Stimulated activated CD8-positive, alpha-beta memory T cell treated with anti-CD3 and anti-CD28 coated beads, Interleukin-15, amount 100 ng/mL, for 24 hours (primary cell): ENCODE results near the gene ACP5.

Source experiments
- DNase-seq: peaks from one replicate; pipeline ENCODE4 v3.0.0-alpha.2; 2020; ENCODE audit warnings: low read depth

The ACP5 gene

DNA sequence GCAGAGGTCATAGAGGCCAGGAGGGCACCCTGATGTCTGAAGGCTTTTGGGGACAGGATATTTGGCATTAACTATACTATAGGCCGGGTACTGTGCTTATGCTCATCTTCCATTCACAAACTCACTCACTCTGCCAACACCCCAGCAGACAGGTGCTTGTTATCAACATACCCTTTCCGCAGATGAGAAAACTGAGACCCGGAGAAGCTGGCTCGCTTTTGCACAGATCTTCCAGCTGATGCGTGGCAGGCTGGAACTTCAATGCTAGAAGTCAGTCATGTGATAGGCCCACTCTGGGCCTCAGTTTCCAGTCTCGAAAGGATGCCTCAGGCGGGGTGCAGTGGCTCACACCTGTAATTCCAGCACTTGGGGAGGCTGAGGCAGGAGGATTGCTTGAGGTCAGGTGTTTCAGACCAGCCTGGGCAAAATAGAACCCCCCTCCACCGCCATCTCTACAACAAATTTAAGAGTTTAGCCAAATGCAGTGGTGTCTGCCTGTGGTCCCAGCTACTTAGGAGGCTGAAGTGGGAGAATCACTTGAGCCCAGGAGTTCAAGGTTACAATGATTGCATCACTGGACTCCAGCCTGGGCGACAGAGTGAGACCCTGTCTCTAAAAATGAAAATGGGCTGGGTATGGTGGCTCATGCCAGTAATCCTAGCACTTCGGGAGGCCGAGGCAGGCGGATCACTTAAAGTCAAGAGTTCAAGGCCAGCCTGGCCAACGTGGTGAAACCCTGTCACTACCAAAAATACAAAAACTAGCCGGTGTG lies 29.3 kb downstream of the ACP5 start:
- no peak for DNase-seq

DNA sequence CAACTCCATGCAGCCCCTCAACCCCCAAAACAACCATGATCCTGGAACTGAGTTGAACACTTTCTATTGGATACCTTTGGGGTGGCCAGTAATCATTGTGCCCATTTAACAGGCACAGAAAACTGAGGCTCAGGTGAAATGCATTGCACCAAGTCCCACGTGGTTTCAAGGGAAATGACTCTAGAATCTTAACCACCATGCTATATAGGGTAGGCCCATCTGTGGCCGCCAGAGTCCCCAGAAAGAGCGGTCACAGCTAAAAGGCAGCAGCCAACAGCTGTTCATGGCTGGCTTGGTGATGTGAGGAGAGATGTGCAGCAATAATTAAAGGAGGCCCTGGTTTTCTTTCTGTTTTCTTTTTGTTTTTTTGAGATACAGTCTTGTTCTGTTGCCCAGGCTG lies 36.2 kb downstream of the ACP5 start:
- no peak for DNase-seq

DNA sequence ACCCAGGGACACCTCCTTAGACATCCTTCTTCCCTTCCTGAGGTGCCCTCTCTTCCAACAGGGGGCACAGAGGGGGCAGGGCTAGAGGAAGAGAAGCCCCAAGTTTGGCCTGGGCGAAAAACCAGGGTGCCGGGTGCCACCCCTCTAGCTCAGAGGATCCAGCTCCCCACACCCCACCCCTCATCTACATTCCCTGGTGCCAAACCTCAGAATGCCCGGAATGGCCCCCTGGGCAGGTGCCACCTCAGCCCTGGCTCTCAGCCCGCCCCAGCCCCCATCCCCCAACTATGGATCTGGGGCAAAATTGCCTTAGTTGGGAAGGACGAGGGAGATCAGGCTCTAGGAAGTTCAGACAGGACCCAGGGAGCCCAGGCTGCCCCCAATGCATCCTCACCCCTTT lies 36.8 kb downstream of the ACP5 start:
- no peak for DNase-seq

DNA sequence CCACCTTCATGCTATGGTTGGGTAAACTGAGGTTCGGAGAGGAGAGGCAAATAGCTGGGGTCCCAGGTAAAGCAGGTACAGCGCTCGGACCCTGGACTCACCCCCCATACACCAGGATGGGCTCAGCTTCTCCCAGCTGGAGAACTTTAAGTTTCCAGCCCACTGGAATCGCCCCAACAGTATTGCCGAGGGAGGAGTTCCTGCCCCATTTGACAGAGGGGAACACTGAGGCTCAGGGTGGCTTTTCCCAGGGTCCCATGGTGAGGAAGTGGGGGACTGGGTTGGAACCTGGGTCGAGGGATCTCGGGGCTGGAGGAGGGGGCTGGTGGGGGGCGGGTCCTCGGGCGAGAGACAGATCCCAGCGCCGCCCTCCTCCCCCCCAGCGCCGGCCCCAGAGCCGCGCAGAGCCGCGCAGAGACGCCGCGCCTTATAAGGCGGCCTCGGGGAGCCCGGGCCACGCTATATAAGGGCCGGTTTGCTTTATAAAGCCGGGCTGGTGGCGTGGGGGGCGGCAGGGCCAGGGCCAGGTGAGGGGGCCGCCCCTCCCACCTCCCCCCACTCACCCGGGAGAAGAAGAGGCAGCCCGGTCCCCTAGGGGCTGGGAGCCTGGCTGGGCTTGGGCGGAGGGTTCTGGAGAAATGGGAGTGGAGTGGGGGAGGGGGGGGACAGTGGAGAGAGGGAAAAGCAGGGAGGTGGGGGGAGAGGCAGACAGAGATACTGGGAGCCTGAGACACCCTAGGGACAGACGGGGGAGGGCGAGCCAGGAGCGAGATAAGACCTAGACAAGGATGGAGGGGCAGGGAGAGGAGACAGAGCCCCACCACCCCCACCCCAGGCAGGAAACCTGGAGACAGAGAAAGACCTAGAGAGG lies 37.7 kb downstream of the ACP5 start:
- no peak for DNase-seq

DNA sequence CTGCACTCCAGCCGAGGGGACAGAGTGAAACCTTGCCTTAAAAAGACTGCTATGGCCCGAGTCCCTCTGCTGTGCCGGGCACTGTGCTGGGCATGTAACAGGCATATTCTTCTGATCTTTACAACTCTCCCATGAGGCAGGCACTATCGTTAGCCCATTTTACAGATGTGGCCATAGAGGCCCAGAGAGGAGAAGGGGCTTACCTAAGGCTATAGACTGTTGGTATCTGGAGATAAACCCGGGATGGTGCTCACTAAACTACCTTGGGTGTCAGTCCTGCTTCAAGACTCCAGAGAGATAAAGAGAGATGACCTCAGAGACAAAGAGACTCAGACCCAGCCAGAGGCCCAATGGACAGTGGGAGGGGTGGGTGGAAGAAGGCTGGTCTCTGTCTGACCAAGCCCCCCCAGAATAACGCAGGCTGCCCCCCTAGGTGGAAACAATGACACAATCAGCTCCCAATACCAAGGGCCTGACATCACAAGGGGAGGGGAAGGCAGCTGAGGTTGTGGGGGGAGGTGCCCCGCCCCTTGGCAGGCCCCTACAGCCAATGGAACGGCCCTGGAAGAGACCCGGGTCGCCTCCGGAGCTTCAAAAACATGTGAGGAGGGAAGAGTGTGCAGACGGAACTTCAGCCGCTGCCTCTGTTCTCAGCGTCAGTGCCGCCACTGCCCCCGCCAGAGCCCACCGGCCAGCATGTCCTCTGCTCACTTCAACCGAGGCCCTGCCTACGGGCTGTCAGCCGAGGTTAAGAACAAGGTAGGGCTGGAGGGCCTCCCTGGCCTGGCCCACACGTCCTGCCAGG lies 39.0 kb downstream of the ACP5 start, which contains the start of gene CNN1:
TSS of gene CNN1 (plus strand) at position 620 of the 805 bp plus-strand sequence. CDS start at position 697, 77 bp downstream.
- no peak for DNase-seq

DNA sequence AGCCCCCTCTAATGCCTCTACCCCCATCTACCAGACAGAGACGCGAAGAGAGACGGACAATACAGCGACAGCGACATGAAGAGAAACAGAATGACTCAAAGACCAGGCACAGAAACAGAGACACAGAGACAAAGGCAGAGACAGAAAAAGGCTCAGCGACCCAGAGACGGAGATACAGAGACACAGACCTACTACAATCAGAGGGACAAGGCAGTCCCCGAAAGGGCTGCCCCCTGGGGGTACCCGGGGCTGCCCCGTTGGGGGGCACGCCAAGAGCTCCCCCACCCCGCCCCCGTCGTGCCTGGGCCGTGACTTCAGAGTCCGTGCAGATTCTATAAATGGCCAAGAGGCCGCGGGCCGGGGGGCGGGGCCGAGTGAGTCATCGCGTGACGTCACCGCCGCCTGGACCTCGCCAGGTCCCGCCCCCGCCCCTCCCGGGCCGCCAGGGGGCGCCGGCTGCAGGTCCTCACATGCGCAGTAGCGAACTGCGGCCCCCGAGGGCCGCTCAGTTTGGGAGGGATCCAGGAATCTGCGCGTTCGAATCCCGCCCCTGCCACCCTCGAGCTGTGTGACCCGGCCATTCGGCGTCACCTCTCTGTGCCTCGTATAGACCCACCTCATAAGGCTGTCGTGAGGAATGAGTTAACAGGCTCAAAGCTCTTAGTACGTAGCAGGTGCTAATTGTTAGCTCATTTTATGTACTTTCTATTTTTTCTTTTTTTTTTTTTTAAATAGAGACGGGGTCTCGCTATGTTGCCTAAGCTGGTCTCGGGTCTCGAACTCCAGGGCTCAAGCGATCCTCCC lies 41.5 kb downstream of the ACP5 start:
- DNase-seq, result peak; percentile 79

DNA sequence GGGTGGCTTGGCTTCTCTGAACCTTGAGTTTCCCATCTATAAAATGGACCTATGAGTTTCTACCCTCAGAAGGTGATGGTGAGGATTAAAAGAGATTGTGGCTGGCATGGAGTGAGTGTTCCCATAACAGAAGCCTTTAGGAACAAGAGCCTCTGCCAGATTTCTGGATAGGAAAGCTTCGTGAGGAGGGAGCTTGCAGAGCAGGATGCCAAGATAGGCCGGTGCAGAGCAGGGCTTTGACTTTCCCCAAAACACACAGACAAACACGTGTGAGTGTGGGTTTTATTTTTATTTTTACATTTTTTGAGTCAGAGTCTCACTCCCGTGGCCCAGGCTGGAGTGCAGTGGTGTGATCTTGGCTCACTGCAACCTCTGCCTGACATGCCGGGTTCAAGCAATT lies 42.5 kb downstream of the ACP5 start:
- no peak for DNase-seq

DNA sequence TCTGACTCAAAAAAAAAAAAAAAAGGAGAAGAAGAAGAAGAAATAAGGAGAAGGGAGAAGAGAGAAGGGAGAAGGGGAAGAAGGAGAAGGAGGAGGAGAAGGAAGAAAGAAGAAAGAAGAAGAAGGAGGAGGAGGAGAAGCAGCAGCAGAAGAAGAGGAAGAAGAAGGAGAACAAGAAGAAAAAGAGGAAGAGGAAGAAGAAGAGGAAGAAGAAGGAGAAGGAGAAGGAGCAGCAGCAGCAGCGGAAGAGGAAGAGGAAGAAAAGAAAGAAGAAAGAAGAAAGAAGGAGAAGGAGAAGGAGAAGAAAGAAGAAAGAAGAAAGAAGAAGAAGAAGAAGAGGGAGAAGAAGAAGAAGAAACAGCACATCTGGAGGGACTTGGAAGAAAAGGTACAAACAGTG lies 42.9 kb downstream of the ACP5 start:
- DNase-seq, result no peak

DNA sequence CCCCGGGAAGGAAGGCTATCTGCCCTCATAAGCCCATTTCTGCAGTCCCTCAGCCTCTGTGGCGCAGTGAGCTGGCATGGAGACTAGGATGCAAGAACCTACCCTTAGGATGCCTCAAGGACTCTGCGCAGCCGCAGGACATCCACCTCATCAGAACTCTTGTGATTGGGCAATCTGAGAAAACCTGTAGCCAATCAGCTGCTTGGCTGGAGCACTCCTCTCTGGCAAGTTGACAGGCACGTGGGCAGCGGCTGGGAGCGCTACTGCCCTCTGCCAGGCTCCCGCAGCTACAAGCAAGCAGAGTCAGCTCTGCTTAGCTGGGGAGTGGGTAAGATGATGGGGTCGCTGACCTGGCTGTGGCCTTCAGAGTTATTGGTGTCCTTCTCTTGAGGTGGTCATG lies 47.0 kb downstream of the ACP5 start:
- no peak for DNase-seq

DNA sequence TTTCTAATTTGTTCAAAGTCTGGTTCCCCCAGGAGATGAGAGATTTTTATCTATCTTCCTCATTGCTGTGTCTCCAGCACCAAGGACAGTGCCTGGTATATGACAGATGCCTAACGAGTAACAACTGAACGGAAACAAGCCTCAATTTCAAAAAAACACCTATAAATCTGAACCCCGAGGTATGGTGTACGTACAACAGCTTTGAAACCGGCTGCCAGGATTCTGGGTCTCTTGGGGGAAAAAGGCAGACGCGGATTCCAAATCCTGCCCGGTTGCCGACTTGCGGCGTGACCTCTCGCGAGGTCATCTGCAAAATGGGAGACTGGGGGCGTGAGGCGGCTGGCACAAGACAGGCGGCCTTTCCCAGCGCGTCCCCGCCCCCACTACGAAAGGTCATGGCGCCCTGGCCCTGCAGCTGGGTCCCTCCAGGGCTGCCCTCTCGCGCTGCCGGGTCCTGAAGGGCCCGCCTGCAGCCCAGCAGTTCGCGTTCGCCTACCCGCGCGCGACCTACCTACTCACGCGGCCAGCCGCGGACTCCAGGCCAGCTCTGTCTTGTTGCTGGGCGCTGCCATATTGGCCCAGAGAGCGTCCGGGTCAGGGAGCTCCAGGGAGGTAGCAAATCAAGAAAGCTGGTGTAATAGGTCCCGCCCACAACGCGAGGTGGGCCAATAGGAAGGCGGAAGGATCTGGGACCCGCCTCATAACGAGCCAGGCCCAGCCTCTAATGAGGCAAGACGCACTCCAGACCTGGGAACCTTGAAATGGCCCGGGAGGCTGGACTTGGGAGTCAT lies 48.7 kb downstream of the ACP5 start, which contains the start of gene ECSIT:
TSS of gene ECSIT (minus strand) at position 584 of the 791 bp plus-strand sequence. CDS start 9,964 bp downstream, outside the sequence.
- DNase-seq, result peak; percentile 67
